Lung microvascular endothelial cell (primary cell): ENCODE measurements around the gene PCED1A. TPM values are rescaled to one million over a fixed set of nuclear protein-coding genes. Genes with fewer than 3 reads are reported as not detected.

Source experiments
- total RNA-seq: library from RNA; depleted of rRNA; stranded (reverse); fragments of >200 nt; gene quantifications from 2 replicates; pipeline ENCODE4 v1.2.1, GENCODE V29; 2014

Gene PCED1A
- total RNA-seq, 1 donor from 2014 or later = 21.2 TPM

Other genes with a start within 250 kb of the PCED1A start
- gene NOP56, start 188.0 kb downstream of the PCED1A start, total RNA-seq = 99.8 and 125 TPM in 2 replicates
- 95.5 and 95.8 TPM in 2 replicates for gene IDH3B, start 176.4 kb downstream of the PCED1A start, total RNA-seq
- 0.87 and 3.8 TPM in 2 replicates for gene EBF4, start 147.9 kb downstream of the PCED1A start, total RNA-seq
- 0.22 and 0.79 TPM in 2 replicates for gene CPXM1, start 40.0 kb downstream of the PCED1A start, total RNA-seq
- not detected in 2 replicates for gene C20orf141, start 25.7 kb downstream of the PCED1A start, total RNA-seq
- not detected in 2 replicates for gene TMEM239, start 24.3 kb downstream of the PCED1A start, total RNA-seq
- gene VPS16, start 90 bp upstream of the PCED1A start, total RNA-seq = 35.1 and 39.1 TPM in 2 replicates
- 19.8 and 22.2 TPM in 2 replicates for gene PTPRA, start 32.8 kb upstream of the PCED1A start, total RNA-seq
- gene GNRH2, start 203.0 kb upstream of the PCED1A start, total RNA-seq = not detected in 2 replicates
- gene MRPS26, start 205.4 kb upstream of the PCED1A start, total RNA-seq = 28.8 and 32.1 TPM in 2 replicates
- gene OXT, start 231.0 kb upstream of the PCED1A start, total RNA-seq = not detected in 2 replicates
- not detected in 2 replicates for gene AVP, start 244.1 kb upstream of the PCED1A start, total RNA-seq